Activated CD4-positive, alpha-beta T cell treated with anti-CD3 and anti-CD28 coated beads, Interleukin-2, amount 10 ng/mL, durations not matched to agents 7 days and 5 days (primary cell): ENCODE data around the gene PFKM. TPM values are rescaled to one million over a fixed set of nuclear protein-coding genes. Genes with fewer than 3 reads are reported as not detected.

ENCODE experiments used
- CTCF ChIA-PET: fragments of 350-600 bp; sonication (Branson Sonifier 250); formaldehyde crosslinking; loops from one replicate; lab custom pipeline; 2021; ENCODE audit warnings: antibody characterized with exemption; lab: Charles Lee
- POLR2A ChIA-PET: fragments of 350-600 bp; sonication (Branson Sonifier 250); formaldehyde crosslinking; loops from one replicate; lab custom pipeline; 2021; ENCODE audit warnings: antibody characterized with exemption; lab: Charles Lee
- DNase-seq: peaks from one replicate; pipeline ENCODE4 v3.0.0-alpha.2; 2020
- H3K27ac Mint-ChIP-seq: one replicate; pipeline ENCODE4 v1.8.0; 2021; ENCODE audit warnings: mild to moderate bottlenecking, moderate library complexity, mixed read lengths
- H3K27me3 Mint-ChIP-seq: one replicate; pipeline ENCODE4 v1.8.0; 2021; ENCODE audit warnings: mixed read lengths
- H3K36me3 Mint-ChIP-seq: one replicate; pipeline ENCODE4 v1.8.0; 2021; ENCODE audit warnings: low read depth, mixed read lengths
- H3K4me1 Mint-ChIP-seq: one replicate; pipeline ENCODE4 v1.8.0; 2021; ENCODE audit warnings: mixed read lengths
- H3K4me3 Mint-ChIP-seq: one replicate; pipeline ENCODE4 v1.8.0; 2021; ENCODE audit warnings: mild to moderate bottlenecking, moderate library complexity, mixed read lengths
- H3K9me3 Mint-ChIP-seq: one replicate; pipeline ENCODE4 v1.8.0; 2021; ENCODE audit warnings: mixed read lengths
- total RNA-seq, 2 experiments: library from RNA; stranded (reverse); gene quantifications; one replicate each; pipeline ENCODE4 v1.2.3, GENCODE V29; 2021

Gene PFKM
- total RNA-seq, result 10 to 100 TPM; 16.0 to 19.5 TPM

DNA sequence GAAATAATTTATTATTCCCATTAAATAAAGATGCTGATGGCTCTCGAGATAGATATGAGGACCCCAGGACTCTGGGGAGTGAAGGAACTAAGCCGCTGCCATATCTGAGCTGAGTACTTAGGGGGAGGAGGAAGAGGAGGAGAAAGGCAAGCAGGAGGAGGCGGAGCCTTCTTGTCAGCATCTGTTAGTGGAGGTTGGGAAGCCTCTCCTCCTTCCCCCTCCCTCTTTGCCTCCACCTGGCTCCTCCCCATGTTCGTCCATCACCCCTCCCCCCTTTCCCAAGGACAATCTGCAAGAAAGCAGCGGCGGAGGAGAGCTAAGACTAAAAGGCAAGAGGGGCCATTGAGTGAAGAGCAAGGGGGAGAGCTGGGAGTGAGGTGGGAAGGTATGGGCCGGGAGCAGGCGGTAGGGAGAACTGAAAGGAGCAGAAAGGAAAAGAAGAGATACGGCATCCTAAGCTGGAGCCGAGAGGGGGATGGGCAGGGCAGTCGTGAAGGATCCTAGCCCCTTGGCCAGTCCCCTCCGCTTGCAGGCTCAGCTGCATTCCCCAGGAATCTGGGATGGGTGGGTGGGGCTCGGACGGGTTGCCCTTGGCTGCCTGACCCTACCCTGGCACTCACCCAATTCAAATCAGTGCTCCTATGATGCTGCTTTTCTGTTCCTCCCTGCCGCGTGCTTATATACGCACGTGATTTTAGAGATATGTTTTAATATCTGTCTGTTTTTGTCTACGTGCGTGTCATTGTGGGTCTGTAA is at the start of gene PFKM:
Gene PFKM (plus strand): TSS at position 287 of the 756 bp plus-strand sequence. CDS start 3,411 bp downstream, outside the sequence.
- Mint-ChIP-seq H3K4me3 (peak within 1 kb of the TSS; percentile 99), H3K27ac (peak within 1 kb of the TSS; percentile 89), H3K4me1 (peaks cover 24% of the 10 kb centered on the region), H3K27me3 (peaks cover 18% of the 10 kb centered on the region), H3K9me3 (no peaks in the 10 kb centered on the region), H3K36me3 (no peaks in the 10 kb centered on the region)
- DNase-seq, result peak; percentile 85
- ChIA-PET CTCF (interaction anchor here (0.6 to 2.2 kb wide), 6 partner anchors 8 to 50 kb away, joined by 3 to 7 read pairs (median 3); partner anchors contain the start of gene SENP1), POLR2A (no interaction called here)

DNA sequence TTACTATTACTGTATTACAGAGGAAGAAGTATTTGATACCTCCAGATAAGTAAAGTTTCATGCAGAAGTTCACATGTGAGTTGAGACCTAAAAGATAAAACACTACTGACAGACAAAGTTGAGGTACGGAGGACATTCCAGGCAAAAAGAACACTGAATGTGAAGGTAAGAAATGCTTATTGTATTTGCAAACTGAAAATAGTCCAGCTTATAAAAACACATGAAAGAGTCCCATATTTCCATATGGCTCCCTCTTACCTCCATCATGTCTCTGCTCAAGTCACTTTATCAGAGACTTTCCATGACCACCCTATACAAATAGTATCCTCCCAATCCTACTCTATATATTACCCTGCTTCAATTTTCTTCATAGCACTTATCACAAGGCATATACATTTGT is 49.1 kb upstream of the PFKM start:
- Mint-ChIP-seq H3K36me3 (peaks cover 44% of the 10 kb centered on the region), H3K4me3 (no peak overlapping the region), H3K27me3 (no peaks in the 10 kb centered on the region), H3K4me1 (peaks cover 3% of the 10 kb centered on the region), H3K9me3 (no peaks in the 10 kb centered on the region), H3K27ac (no peak overlapping the region)
- ChIA-PET POLR2A (no interaction called here), CTCF (interaction anchor here (0.6 to 1.0 kb wide), 3 partner anchors 16 to 107 kb away, joined by 3 to 4 read pairs (median 3); partner anchors contain the start of gene TMEM106C)
- no peak for DNase-seq

DNA sequence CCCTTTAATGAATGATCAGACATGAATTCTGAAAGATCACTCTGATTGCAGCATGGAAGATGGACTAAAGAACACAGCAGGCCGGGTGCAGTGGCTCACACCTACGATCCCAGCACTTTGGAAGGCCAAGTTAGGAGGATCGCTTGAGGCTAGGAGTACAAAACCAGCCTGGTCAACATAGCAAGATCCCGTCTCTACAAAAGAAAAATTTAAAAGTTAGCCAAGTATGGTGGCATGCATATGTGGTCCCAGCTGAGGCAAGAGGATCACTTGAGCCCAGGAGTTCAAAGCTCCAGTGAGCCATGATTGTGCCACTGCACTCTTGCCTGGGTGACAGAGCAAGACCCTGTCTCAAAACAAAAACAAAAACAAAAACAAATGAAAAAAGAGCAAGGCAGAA is 48.4 kb upstream of the PFKM start:
- CTCF ChIA-PET, result no interaction called here
- H3K36me3 Mint-ChIP-seq, result peaks cover 42% of the 10 kb centered on the region
- POLR2A ChIA-PET, result no interaction called here

DNA sequence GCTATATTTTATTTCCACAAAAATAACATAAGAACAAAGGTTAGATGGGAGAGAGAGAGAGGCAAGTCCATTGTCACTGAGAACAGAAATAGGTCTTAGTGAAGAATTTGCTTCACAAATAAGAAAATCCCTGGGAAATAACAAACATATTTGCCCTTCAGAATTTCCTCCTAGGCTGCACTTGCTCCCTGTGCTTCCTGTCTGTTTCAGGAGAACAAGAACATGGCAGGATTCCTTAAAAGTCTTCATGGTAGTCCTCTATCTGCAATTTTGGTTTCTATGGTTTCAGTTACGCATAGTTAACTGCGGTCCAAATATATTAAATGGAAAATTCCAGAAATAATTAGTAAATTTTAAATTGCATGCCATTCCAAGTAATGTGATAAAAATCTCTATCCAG is 47.4 kb upstream of the PFKM start:
- Mint-ChIP-seq H3K4me3 (no peak overlapping the region), H3K27me3 (no peaks in the 10 kb centered on the region), H3K4me1 (peaks cover 3% of the 10 kb centered on the region), H3K9me3 (no peaks in the 10 kb centered on the region), H3K36me3 (peaks cover 38% of the 10 kb centered on the region), H3K27ac (no peak overlapping the region)
- ChIA-PET POLR2A (no interaction called here), CTCF (no interaction called here)
- DNase-seq, result no peak

More for the DNA sequence above, 48.4 kb upstream of the PFKM start:
- Mint-ChIP-seq H3K9me3 (no peaks in the 10 kb centered on the region), H3K27ac (no peak overlapping the region), H3K4me3 (no peak overlapping the region), H3K4me1 (peaks cover 3% of the 10 kb centered on the region), H3K27me3 (no peaks in the 10 kb centered on the region)
- DNase-seq, result no peak

DNA sequence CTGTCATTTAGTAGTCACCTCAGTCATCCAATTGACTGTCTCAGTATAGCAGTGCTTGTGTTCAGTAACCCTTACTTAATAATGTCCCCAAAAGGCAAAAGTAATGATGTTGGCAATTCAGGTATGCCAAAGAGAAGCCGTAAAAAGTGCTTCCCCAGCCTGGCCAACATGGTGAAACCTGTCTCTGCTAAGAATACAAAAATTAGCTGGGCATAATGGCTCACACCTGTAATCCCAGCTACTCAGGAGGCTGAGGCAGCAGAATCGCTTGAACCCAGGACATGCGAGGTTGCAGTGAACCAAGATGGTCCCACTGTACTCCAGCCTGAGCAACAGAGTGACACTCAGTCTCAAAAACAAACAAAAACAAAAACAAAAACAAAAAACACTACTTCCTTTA is 46.9 kb upstream of the PFKM start:
- Mint-ChIP-seq H3K4me3 (no peak overlapping the region), H3K9me3 (no peaks in the 10 kb centered on the region), H3K27me3 (no peaks in the 10 kb centered on the region), H3K27ac (no peak overlapping the region), H3K36me3 (peaks cover 39% of the 10 kb centered on the region), H3K4me1 (peaks cover 1% of the 10 kb centered on the region)
- ChIA-PET CTCF (no interaction called here), POLR2A (no interaction called here)
- DNase-seq, result no peak

DNA sequence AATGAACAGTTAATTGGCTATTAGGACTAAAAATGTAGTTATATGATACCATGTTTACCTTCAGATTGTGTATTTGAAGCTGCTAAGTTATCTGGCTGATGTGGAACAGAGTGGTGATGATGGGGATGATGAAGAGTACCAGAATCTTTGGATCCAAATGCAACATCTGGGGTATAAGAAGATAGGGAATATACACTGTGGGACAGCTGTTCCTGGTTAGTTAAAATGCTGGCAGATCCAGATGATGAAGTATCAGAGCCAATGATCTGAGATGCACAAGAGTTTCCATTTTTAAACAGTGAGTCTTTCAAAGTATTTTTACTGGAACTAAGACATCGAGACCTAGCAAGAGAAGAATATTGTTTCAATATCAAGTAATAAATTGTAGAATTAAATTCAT is 44.9 kb upstream of the PFKM start:
- Mint-ChIP-seq H3K4me3 (no peak overlapping the region), H3K9me3 (no peaks in the 10 kb centered on the region), H3K27ac (no peak overlapping the region), H3K27me3 (no peaks in the 10 kb centered on the region), H3K36me3 (peaks cover 35% of the 10 kb centered on the region), H3K4me1 (no peaks in the 10 kb centered on the region)
- POLR2A ChIA-PET, result no interaction called here
- CTCF ChIA-PET, result interaction anchor here (0.6 to 0.8 kb wide), 2 partner anchors 83 to 84 kb away, joined by 3 to 4 read pairs; partner anchors contain the start of gene ASB8
- no peak for DNase-seq

DNA sequence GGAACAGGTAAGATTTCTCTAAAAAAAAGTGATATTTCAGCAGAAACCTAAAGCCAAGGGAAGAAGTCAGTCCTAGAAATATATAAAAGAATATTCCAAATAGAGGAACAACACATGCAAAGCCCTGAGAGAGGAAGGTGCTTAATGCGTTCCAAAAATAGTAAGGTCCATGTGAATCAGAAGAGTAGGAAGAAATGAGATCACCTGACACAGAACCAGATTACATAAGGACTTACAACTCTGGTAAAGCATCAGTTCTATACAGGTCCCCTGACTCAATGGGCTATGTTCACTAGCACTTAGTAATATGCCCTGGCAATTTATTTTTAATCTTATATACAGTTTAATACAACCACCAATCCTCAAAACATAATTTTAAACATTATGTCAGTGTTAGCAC is 43.3 kb upstream of the PFKM start:
- no peak overlapping the region for H3K27ac Mint-ChIP-seq
- no peak for DNase-seq
- no peak overlapping the region for H3K4me3 Mint-ChIP-seq
- peaks cover 25% of the 10 kb centered on the region for H3K36me3 Mint-ChIP-seq
- ChIA-PET POLR2A (no interaction called here), CTCF (no interaction called here)
- H3K4me1 Mint-ChIP-seq, result no peaks in the 10 kb centered on the region
- no peaks in the 10 kb centered on the region for H3K9me3 Mint-ChIP-seq
- H3K27me3 Mint-ChIP-seq, result no peaks in the 10 kb centered on the region

DNA sequence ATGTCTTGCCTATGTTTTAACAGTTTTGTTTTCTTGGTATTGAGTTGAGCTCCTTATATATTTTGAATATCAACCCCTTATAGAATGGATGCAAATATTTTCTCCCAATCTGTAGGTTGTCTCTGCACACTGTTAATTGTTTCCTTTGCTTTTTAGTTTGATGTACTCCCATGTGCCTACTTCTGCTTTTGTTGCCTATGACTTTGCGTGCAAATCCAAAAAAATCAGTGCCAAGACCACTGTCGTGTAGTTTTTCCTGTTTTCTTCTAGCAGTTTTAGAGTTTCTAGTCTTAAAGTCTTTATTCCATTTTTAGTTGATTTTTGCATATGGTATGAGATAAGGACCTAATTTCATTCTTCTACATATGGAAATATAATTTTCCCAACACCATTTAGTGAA is 42.1 kb upstream of the PFKM start:
- POLR2A ChIA-PET, result no interaction called here
- Mint-ChIP-seq H3K4me1 (no peaks in the 10 kb centered on the region), H3K4me3 (no peak overlapping the region), H3K27me3 (no peaks in the 10 kb centered on the region), H3K27ac (no peak overlapping the region), H3K36me3 (peaks cover 24% of the 10 kb centered on the region), H3K9me3 (no peaks in the 10 kb centered on the region)
- no peak for DNase-seq
- CTCF ChIA-PET, result interaction anchor here (1.1 kb wide), 1 partner anchor 11 kb away, joined by 3 read pairs; no protein-coding TSS in a partner anchor

DNA sequence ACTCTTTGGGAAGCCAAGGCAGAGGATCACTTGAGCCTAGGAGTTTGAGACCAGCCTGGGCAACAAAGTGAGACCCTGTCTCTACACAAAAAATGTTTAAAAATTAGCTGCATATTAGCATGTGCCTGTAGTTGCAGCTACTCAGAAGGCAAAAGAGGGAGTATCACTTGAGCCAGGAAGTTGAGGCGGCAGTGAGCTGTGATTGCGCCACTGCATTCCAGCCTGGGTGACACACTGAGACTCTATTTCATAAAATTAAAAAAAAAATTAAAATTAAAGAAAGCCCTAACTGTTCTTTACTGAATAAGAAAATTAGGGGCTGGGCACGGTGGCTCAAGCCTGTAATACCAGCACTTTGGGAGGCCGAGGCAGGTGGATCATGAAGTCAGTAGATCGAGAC is 40.3 kb upstream of the PFKM start:
- ChIA-PET POLR2A (interaction anchor here (0.7 kb wide), 1 partner anchor 11 kb away, joined by 4 read pairs; no protein-coding TSS in a partner anchor), CTCF (no interaction called here)
- Mint-ChIP-seq H3K36me3 (peaks cover 26% of the 10 kb centered on the region), H3K4me3 (no peak overlapping the region), H3K27me3 (no peaks in the 10 kb centered on the region), H3K9me3 (no peaks in the 10 kb centered on the region), H3K27ac (no peak overlapping the region), H3K4me1 (no peaks in the 10 kb centered on the region)
- DNase-seq, result no peak

DNA sequence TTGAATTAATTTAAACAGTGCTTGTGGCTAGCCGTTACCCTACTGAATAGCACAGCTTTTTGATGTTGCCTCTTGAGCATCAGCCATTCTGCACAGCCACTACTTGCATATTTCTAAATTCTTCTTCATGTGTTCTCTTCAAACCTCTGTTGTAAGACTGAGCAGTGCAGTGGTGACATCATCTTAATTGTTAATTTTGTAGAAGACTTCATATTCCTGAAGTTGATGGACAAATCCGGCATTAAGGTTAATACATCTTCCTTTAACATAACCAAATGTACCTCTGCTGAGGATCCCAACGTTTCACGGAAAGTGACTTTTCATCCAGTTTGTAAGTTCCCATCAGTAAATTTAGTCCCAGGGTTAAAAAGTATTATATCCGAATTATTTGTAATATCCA is 38.9 kb upstream of the PFKM start:
- Mint-ChIP-seq H3K27ac (no peak overlapping the region), H3K27me3 (no peaks in the 10 kb centered on the region), H3K9me3 (no peaks in the 10 kb centered on the region), H3K4me3 (no peak overlapping the region), H3K4me1 (no peaks in the 10 kb centered on the region), H3K36me3 (peaks cover 28% of the 10 kb centered on the region)
- DNase-seq, result no peak
- CTCF ChIA-PET, result no interaction called here
- POLR2A ChIA-PET, result no interaction called here

DNA sequence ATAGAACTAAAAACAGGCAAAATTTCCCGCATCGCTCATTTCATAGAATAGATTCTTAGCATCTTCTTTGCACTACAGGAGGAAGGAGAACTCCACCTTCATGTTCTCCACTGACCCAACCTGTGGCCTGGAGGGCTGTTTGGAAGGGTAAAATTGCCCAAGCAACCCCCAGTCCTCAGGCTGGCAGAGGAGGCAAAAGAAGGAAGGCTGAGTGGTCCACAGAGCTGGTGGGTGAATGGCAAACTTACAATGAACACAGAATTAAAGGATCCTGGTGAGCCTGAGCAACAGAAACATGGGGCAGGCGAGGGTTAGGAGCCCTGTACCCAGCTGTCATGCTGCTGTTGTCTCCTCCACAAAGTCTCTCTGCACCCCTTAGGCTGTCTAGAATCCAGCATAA is 38.3 kb upstream of the PFKM start:
- no peak for DNase-seq
- no peaks in the 10 kb centered on the region for H3K4me1 Mint-ChIP-seq
- POLR2A ChIA-PET, result no interaction called here
- peaks cover 28% of the 10 kb centered on the region for H3K36me3 Mint-ChIP-seq
- H3K4me3 Mint-ChIP-seq, result no peak overlapping the region
- H3K27ac Mint-ChIP-seq, result no peak overlapping the region
- CTCF ChIA-PET, result no interaction called here
- no peaks in the 10 kb centered on the region for H3K27me3 Mint-ChIP-seq
- H3K9me3 Mint-ChIP-seq, result no peaks in the 10 kb centered on the region

DNA sequence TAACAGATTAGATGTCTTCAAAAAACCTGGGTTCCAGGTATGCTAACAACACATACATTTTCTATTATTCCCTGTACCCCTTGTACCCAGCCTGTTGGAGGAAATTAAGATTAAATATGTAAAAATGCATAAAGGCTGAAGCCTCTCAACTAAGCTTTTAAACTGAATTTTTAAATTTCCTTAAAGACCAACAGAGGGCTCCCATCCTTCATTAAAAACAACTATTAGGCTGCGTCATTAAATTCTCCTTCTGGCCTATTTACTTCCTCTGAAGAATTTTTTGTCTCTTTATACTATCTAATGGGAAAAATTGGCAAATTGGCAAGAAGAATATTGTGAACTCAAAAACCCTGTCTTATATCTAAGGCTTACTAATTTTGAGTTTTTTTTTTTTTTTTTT is 35.1 kb upstream of the PFKM start:
- CTCF ChIA-PET, result interaction anchor here (0.7 to 1.2 kb wide), 3 partner anchors 16 to 329 kb away, joined by 3 to 4 read pairs (median 3); no protein-coding TSS in a partner anchor
- Mint-ChIP-seq H3K27ac (no peak overlapping the region), H3K4me1 (no peaks in the 10 kb centered on the region), H3K27me3 (no peaks in the 10 kb centered on the region), H3K4me3 (no peak overlapping the region), H3K9me3 (no peaks in the 10 kb centered on the region), H3K36me3 (peaks cover 36% of the 10 kb centered on the region)
- POLR2A ChIA-PET, result no interaction called here
- DNase-seq, result no peak

DNA sequence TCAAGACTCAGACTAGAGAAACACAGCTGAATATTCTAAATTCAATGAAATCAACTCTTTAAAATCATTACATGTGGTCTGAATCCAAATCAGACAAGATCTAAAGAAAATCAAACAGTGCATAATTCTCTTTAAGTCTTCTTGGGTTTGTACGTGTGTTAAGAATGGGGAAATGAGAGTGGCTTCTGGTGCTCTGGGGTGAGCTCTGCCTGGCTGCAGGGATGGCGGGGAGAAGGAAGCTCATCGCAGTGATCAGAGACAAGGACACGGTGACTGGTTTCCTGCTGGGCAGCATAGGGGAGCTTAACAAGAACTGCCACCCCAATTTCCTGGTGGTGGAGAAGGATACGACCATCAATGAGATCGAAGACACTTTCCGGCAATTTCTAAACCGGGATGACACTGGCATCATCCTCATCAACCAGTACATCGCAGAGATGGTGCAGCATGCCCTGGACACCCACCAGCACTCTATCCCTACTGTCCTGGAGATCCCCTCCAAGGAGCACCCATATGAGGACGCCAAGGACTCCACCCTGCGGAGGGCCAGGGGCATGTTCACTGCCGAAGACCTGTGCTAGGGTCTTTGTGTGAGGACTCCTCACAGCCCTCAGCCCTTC is 34.2 kb upstream of the PFKM start:
- Mint-ChIP-seq H3K27ac (no peak overlapping the region), H3K4me1 (no peaks in the 10 kb centered on the region), H3K27me3 (no peaks in the 10 kb centered on the region), H3K36me3 (peaks cover 35% of the 10 kb centered on the region), H3K4me3 (no peak overlapping the region), H3K9me3 (no peaks in the 10 kb centered on the region)
- CTCF ChIA-PET, result interaction anchor here (0.7 to 1.2 kb wide), 3 partner anchors 15 to 330 kb away, joined by 3 to 4 read pairs (median 3); no protein-coding TSS in a partner anchor
- POLR2A ChIA-PET, result no interaction called here
- no peak for DNase-seq
